CD4-positive, alpha-beta T cell treated with Interleukin-10 for 1 hour (primary cell): ENCODE data around the gene NRCAM.
"Not testable (repeated sequence)": the region's sequence is repeated elsewhere in the genome, so short reads cannot be mapped to it uniquely, and the experiment has no call there.

Source experiments
- DNase-seq: peaks from one replicate; pipeline ENCODE4 v3.0.0-alpha.2; 2020

Gene NRCAM

GRCh38 chr7:108393097-108393496 lies 63.1 kb downstream of the NRCAM start:
- DNase-seq = not testable (repeated sequence)

- DNase-seq = not testable (repeated sequence)
Observed at GRCh38 chr7:108387686-108388085, 68.5 kb downstream of the NRCAM start.

- no peak for DNase-seq
Observed at GRCh38 chr7:108385834-108386422, 70.3 kb downstream of the NRCAM start.

GRCh38 chr7:108384716-108385483 lies 71.3 kb downstream of the NRCAM start:
- DNase-seq = no peak

- DNase-seq = no peak
Observed at GRCh38 chr7:108382932-108383331, 73.3 kb downstream of the NRCAM start.

- no peak for DNase-seq
Observed at GRCh38 chr7:108380517-108380916, 75.7 kb downstream of the NRCAM start.

GRCh38 chr7:108376206-108376605 lies 80.0 kb downstream of the NRCAM start:
- DNase-seq = no peak

- DNase-seq = no peak
Observed at GRCh38 chr7:108375668-108376067, 80.6 kb downstream of the NRCAM start.

- no peak for DNase-seq
Observed at GRCh38 chr7:108374899-108375298, 81.3 kb downstream of the NRCAM start.

GRCh38 chr7:108372618-108373017 lies 83.6 kb downstream of the NRCAM start:
- no peak for DNase-seq

- DNase-seq = no peak
Observed at GRCh38 chr7:108370616-108371015, 85.6 kb downstream of the NRCAM start.

- DNase-seq = no peak
Observed at GRCh38 chr7:108368466-108368865, 87.8 kb downstream of the NRCAM start.

- DNase-seq = no peak
Observed at GRCh38 chr7:108367946-108368345, 88.3 kb downstream of the NRCAM start.

- no peak for DNase-seq
Observed at GRCh38 chr7:108367314-108367713, 88.9 kb downstream of the NRCAM start.

GRCh38 chr7:108363659-108364058 lies 92.6 kb downstream of the NRCAM start:
- DNase-seq = no peak

GRCh38 chr7:108360058-108360800 lies 96.0 kb downstream of the NRCAM start:
- DNase-seq = no peak

- DNase-seq = no peak
Observed at GRCh38 chr7:108358553-108358952, 97.7 kb downstream of the NRCAM start.

GRCh38 chr7:108351729-108352131 lies 104.5 kb downstream of the NRCAM start:
- no peak for DNase-seq

GRCh38 chr7:108348913-108349312 lies 107.3 kb downstream of the NRCAM start:
- no peak for DNase-seq

- DNase-seq = no peak
Observed at GRCh38 chr7:108347616-108348015, 108.6 kb downstream of the NRCAM start.

GRCh38 chr7:108345710-108346336 lies 110.4 kb downstream of the NRCAM start:
- DNase-seq = no peak

GRCh38 chr7:108340856-108341411 lies 115.3 kb downstream of the NRCAM start:
- DNase-seq = no peak

- DNase-seq = not testable (repeated sequence)
Observed at GRCh38 chr7:108340406-108340805, 115.8 kb downstream of the NRCAM start.
